Amygdala (tissue), 56 donors: ENCODE measurements around the gene JADE3.

Experiments
- DNase-seq, 56 donors: peaks; one replicate each; lab custom pipeline; 2025; lab: John Stamatoyannopoulos, UW

The JADE3 gene

GRCh38 chrX:47098338-47099094 lies 186.3 kb downstream of the JADE3 start:
- no peak for DNase-seq

- no peak for DNase-seq
Observed at GRCh38 chrX:47101206-47101605, 189.0 kb downstream of the JADE3 start.
